Ovary (tissue), 3 donors: ENCODE data around the gene ZNF638.

Experiments
- EP300 ChIP-seq: sonication (generic); formaldehyde crosslinking; IDR thresholded peaks from one replicate; pipeline ENCODE4 v1.6.1; 2017; ENCODE audit warnings: antibody characterized with exemption
- POLR2A ChIP-seq: fragments of 450-650 bp; IDR thresholded peaks from one replicate; pipeline ENCODE4 v1.6.1; 2017; ENCODE audit warnings: antibody characterized with exemption, mild to moderate bottlenecking, moderate library complexity
- TF ChIP-seq, protein P1 (sequence below), 3 donors: fragments of 450-650 bp in 2 of 3; fragments of 200-600 bp in 1 of 3; IDR thresholded peaks; one replicate each; pipeline versions ENCODE4 v1.5.1 to v1.8.0; 2016 to 2022; ENCODE audit warnings: antibody characterized with exemption in 3 of 3, mild to moderate bottlenecking in 1 of 3
- donor health status: DM: no; HTN: no; CAD: no.

DNA sequence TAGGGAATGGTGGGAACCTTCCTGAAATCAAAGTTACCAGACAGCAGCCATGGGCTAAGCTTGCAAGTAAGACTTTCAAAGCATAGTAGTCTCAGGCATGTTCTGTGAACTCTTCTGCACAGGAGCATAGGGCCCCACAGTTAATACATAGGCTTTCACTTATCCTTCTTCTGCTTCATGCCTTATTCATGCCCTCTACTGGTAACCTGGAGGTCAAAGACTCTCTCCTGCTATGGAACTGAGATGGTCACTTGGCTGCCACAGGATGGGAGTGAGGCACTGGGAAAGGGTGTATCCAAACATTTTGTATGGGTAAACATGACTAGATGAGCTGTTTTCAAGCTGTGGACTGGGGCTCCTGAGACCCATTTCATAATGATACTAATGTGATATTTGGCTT, 49.1 kb upstream of the ZNF638 start:
- TF ChIP-seq, protein P1, sequence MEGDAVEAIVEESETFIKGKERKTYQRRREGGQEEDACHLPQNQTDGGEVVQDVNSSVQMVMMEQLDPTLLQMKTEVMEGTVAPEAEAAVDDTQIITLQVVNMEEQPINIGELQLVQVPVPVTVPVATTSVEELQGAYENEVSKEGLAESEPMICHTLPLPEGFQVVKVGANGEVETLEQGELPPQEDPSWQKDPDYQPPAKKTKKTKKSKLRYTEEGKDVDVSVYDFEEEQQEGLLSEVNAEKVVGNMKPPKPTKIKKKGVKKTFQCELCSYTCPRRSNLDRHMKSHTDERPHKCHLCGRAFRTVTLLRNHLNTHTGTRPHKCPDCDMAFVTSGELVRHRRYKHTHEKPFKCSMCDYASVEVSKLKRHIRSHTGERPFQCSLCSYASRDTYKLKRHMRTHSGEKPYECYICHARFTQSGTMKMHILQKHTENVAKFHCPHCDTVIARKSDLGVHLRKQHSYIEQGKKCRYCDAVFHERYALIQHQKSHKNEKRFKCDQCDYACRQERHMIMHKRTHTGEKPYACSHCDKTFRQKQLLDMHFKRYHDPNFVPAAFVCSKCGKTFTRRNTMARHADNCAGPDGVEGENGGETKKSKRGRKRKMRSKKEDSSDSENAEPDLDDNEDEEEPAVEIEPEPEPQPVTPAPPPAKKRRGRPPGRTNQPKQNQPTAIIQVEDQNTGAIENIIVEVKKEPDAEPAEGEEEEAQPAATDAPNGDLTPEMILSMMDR (IDR thresholded peaks at IDR 0.05), result no peak
- TF ChIP-seq EP300 (no peak), POLR2A (no peak)
